Esophagus (tissue), 2 donors: ENCODE results near the gene LHX1. TPM values are rescaled to one million over a fixed set of nuclear protein-coding genes. Genes with fewer than 3 reads are reported as not detected.

ENCODE experiments used
- H3K27ac ChIP-seq, 2 donors: one replicate each; pipeline ENCODE4 v1.5.1; 2013; ENCODE audit warnings: low read depth in 2 of 2, mild to moderate bottlenecking in 2 of 2, inconsistent platforms in 1 of 2, low read length in 1 of 2, moderate library complexity in 1 of 2
- H3K27me3 ChIP-seq, 2 donors: one replicate each; pipeline ENCODE4 v1.6.1; 2013; ENCODE audit warnings: low read length in 2 of 2, control low read depth in 1 of 2, mild to moderate bottlenecking in 1 of 2; ENCODE audit not compliant: insufficient read depth in 2 of 2, control insufficient read depth in 1 of 2
- H3K36me3 ChIP-seq, 2 donors: one replicate each; pipeline ENCODE4 v1.6.1; 2013; ENCODE audit warnings: low read length in 1 of 2; ENCODE audit not compliant: control insufficient read depth in 2 of 2, insufficient read depth in 2 of 2
- H3K4me1 ChIP-seq, 2 donors: one replicate each; pipeline ENCODE4 v1.6.1; 2013; ENCODE audit warnings: low read length in 1 of 2; ENCODE audit not compliant: control insufficient read depth in 2 of 2, insufficient read depth in 2 of 2
- H3K4me3 ChIP-seq, 2 donors: one replicate each; pipeline ENCODE4 v1.5.1; 2013; ENCODE audit warnings: low read length in 2 of 2, mild to moderate bottlenecking in 2 of 2, low read depth in 1 of 2, moderate library complexity in 1 of 2
- H3K9me3 ChIP-seq, 2 donors: one replicate each; pipeline ENCODE4 v1.6.1; 2013; ENCODE audit warnings: mild to moderate bottlenecking in 2 of 2, low read depth in 1 of 2, low read length in 1 of 2, moderate library complexity in 1 of 2; ENCODE audit not compliant: control insufficient read depth in 2 of 2, insufficient read depth in 1 of 2
- WGBS, 2 donors: extraction: QIAGEN DNeasy Blood & Tissue Kit; methylation state at CpG; one replicate each; pipeline ENCODE4 v1.1.7; 2013; 5-methylcytosine and 5-hydroxymethylcytosine counted together
- polyA plus RNA-seq, 2 donors: library from polyadenylated mRNA; stranded (reverse); fragments of 200-250 nt; gene quantifications; one replicate each; pipeline ENCODE4 v1.2.3, GENCODE V29; 2013
- donor health status: healthy with polysubstance abuse.
- donor health status: Bipolar disorder and iron deficiency.

Gene LHX1
- polyA plus RNA-seq, 2 donors, result not detected

DNA sequence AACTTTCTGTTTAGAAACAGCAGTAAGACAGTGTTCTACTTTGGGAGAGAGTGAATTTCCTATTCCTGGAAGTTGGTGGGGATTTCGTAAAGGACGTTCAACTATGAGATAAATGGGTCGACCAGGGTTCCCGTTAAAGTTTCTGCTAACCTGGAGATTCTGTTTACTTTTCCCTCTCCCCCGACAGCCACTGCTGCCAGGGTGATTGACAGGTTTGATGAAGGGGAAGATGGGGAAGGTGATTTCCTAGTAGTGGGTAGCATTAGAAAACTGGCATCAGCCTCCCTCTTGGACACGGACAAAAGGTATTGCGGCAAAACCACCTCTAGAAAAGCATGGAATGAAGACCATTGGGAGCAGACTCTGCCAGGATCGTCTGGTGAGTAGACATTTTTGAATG, 12.8 kb downstream of the LHX1 start:
- peak overlapping the region in 1 of 2 donors; percentile 83 for H3K4me3 ChIP-seq
- 55 to 57% methylated on average over 8 of the region's 8 CpGs for WGBS, 2 donors
- H3K4me1 ChIP-seq, result peaks cover 0 to 5% of the 10 kb centered on the region in 2 donors
- H3K36me3 ChIP-seq, result peaks cover 12 to 13% of the 10 kb centered on the region in 2 donors
- H3K9me3 ChIP-seq, result no peaks in the 10 kb centered on the region
- no peak overlapping the region for H3K27ac ChIP-seq
- H3K27me3 ChIP-seq, result peaks cover 0 to 12% of the 10 kb centered on the region in 2 donors

DNA sequence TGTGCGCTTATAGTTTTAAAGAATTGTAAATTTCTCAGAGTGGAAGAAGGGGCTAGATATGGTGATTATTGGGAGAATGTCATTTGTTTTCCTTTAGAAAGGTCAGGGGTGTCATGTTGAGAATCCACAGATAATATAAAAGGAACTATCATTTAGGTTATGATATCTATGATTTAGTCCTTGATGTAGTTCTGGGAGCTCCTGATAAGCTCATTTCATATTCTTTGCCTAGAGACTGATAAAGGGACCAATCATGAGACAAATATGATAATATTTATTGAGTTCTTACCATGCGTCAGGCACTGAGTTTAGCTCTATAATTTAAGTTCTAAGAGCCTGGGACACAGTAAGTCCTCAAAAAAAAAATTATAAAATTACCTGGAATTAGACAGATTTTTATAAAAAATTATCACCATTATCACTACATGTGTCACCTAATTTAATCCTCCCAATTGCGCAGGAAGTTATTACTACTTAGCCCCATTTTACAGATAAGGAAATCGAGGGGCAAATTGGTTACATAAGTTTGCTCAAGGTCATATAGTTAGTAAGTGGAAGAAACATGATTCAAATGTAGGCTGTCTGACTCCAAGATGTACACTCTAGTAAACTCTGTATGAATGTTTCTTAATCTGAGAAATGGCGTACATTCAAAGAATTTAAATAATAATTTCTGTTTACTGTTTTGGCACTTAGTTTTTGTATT, 14.0 kb downstream of the LHX1 start:
- H3K27me3 ChIP-seq, result peaks cover 0 to 8% of the 10 kb centered on the region in 2 donors
- H3K36me3 ChIP-seq, result peaks cover 15% of the 10 kb centered on the region in 2 donors
- H3K9me3 ChIP-seq, result no peaks in the 10 kb centered on the region
- no peak overlapping the region for H3K4me3 ChIP-seq
- H3K4me1 ChIP-seq, result peaks cover 0 to 5% of the 10 kb centered on the region in 2 donors
- no peak overlapping the region for H3K27ac ChIP-seq
- 90 to 94% methylated on average over 5 of the region's 5 CpGs for WGBS, 2 donors

DNA sequence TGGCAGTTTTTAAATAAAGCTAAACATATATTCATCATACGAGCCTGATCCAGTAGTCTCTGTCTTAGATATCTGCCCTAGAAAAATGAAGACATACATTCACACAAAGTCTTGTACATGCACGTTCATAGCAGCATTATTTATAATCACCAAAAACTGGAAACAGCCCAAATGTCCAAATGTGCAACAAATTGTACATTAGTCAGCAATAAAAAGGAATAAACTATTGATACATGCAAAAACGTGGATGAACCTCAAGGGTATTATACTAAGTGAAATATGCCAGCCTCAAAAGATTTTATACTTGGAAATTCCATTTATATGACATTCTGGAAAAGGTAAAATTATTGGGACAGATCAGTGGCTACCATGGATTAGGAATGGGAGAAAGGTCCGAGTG, 34.2 kb downstream of the LHX1 start:
- Histone ChIP-seq H3K27ac (no peak overlapping the region), H3K9me3 (no peaks in the 10 kb centered on the region), H3K4me3 (no peak overlapping the region), H3K36me3 (peaks cover 0 to 2% of the 10 kb centered on the region in 2 donors), H3K4me1 (no peaks in the 10 kb centered on the region), H3K27me3 (no peaks in the 10 kb centered on the region)
- WGBS, 2 donors, result 65 to 70% methylated on average over 4 of the region's 4 CpGs

DNA sequence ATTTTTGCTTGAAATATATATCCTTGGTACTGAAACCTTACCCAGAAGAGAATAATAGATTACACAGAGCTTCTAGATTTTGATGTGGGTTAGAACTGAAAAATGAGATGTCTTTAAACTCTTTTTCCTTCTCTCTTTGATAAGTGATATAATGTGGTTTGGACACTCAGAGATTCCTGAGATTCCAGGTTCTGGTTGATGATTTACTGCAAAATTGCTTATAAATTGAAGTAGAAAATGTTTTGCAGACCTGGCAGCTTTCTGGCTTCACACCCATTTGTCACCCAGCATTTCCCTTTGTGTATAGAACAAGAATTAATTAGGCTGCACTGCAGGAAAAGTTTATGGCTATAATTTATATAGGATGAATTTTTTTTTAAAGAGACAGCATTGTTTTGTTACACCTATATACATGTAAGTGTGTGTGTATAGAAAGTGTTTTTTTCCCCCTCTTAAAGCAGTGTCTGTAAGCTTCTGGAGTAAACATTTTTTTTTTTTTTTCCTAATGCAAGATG, 35.0 kb downstream of the LHX1 start:
- Histone ChIP-seq H3K27me3 (no peaks in the 10 kb centered on the region), H3K36me3 (peaks cover 0 to 2% of the 10 kb centered on the region in 2 donors), H3K4me3 (no peak overlapping the region), H3K4me1 (no peaks in the 10 kb centered on the region), H3K9me3 (no peaks in the 10 kb centered on the region), H3K27ac (no peak overlapping the region)

DNA sequence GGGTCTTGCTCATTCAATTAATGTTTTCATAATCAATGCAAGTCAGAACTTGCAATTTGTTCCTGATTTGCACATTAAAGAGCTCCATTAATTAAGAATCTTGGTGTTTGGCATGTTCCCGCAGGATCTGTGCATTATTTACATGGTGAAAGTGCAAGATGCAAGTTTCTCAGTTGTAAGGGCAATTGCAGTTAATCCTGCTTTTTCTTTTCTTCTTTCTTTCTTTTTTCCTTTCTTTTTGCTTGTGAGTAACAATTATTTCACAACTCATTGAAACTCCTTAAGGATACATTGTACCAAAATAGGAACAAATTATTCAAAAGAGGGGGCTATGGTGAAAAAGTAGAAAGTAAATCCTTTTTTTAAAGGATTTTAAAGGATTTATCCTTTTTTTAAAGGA, 35.6 kb downstream of the LHX1 start:
- Histone ChIP-seq H3K9me3 (no peaks in the 10 kb centered on the region), H3K36me3 (peaks cover 0 to 2% of the 10 kb centered on the region in 2 donors), H3K4me1 (no peaks in the 10 kb centered on the region), H3K27me3 (no peaks in the 10 kb centered on the region), H3K4me3 (no peak overlapping the region), H3K27ac (no peak overlapping the region)
- 55 to 74% methylated on average over 1 of the region's 1 CpG for WGBS, 2 donors

DNA sequence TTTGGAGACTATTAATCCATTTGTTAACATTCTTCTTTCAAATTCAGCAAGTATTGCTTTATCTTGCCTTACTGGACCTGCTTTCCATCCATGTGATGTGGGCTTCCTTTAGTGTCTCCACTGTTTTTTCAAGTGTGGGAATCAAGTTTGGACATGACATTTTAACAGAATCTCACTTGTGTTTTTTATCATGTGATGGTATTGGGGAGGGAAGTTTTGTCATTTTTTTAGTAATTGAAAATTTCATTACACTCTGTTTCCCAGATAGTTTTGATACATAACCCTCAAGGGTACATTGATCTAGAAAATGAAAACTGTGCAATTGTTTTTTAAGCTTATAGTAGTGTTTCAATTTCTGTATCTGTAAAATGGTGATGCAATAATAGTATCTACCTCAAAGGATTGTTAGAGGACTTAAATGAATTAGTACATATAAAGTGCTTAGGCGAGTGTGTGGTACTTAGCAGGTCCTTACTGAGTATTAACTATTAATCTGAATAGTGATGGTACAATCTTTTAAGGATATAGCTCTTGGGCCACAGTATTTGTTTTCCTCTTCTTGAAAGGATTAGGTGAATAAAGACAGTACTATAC, 38.7 kb downstream of the LHX1 start:
- Histone ChIP-seq H3K9me3 (no peaks in the 10 kb centered on the region), H3K36me3 (no peaks in the 10 kb centered on the region), H3K4me1 (no peaks in the 10 kb centered on the region), H3K4me3 (no peak overlapping the region), H3K27me3 (no peaks in the 10 kb centered on the region), H3K27ac (no peak overlapping the region)
- 76 to 80% methylated on average over 1 of the region's 1 CpG for WGBS, 2 donors

DNA sequence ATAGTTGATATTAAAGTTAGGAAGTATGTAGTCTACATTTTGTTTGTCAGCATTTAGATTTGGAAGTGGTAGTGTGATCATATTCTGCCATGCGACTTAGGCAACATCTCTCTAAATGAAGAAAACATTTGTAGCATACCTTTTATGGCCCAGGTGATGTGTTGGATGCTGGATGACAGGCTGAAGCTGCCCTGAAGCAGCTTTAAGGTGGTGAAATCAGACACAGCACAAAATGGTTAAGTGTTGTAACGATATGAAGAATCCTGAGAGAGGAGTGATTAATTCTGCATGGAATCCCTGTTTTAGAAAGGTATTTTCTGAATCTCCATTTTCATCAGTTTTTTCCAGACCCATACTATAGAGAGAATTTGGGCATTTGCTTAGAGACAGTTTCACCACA, 39.8 kb downstream of the LHX1 start:
- Histone ChIP-seq H3K4me1 (no peaks in the 10 kb centered on the region), H3K27ac (no peak overlapping the region), H3K27me3 (no peaks in the 10 kb centered on the region), H3K9me3 (no peaks in the 10 kb centered on the region), H3K4me3 (no peak overlapping the region), H3K36me3 (no peaks in the 10 kb centered on the region)
- WGBS, 2 donors, result 92 to 93% methylated on average over 2 of the region's 2 CpGs

DNA sequence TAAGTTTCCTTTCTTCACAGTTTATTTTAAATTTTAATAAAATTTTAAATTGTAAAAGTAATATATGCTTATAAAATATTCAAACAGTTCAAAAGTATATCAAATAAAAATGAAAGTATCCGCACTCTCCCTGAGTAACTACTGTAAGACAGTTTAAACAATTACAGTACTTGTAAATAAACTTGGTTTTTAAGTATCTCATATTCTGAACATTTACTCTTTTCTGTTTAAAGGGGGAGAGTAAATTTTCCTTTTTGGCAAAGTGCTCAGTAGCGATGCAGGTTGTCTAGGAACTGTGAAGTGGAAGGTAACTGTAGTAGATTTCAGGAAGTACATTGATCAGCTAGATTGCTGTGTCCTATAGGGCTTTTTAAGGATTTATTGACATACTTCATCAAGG, 40.3 kb downstream of the LHX1 start:
- Histone ChIP-seq H3K9me3 (no peaks in the 10 kb centered on the region), H3K27me3 (no peaks in the 10 kb centered on the region), H3K27ac (no peak overlapping the region), H3K4me3 (no peak overlapping the region), H3K36me3 (no peaks in the 10 kb centered on the region), H3K4me1 (no peaks in the 10 kb centered on the region)
- WGBS, 2 donors, result 94 to 98% methylated on average over 2 of the region's 2 CpGs

DNA sequence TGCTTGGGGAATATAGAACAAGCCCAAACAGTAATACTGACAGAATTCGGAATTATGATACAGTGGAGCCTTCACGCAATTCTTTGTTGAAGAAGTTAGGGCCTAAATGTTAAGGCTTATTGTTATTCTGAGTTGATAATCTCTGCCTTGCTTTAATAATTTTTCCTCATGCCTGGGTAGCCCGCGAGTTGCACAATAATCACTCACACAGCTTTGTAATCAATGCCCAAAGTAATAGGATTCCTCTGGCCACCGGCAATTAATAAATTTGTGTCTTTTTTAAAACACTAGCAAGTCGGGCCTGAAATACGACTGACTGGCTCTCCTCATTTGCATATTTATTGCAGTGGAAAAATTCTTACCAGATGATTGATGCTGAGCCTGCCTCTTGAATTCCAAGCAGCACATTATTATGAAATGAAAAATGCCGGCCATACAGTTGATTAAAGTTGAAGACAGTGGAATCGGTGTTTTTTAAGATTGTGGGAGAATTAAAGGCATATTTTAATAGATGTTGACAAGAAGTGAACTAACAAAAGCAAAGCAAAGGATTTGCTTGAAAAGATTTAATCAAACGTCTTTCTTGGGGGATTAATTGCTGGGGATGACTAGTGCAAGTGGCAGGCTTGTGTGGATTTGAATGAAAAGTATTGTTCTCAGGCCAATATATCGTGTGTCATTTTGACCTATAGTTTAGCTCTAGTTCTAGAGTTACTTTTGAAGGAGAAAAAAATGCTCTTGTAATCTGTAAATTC, 41.7 kb downstream of the LHX1 start:
- Histone ChIP-seq H3K36me3 (no peaks in the 10 kb centered on the region), H3K4me3 (no peak overlapping the region), H3K4me1 (no peaks in the 10 kb centered on the region), H3K9me3 (no peaks in the 10 kb centered on the region), H3K27ac (no peak overlapping the region), H3K27me3 (no peaks in the 10 kb centered on the region)
- WGBS, 2 donors, result 59 to 67% methylated on average over 11 of the region's 11 CpGs
